GM12878 (cell line): ENCODE data around the gene CKS1B. TPM values are rescaled to one million over a fixed set of nuclear protein-coding genes. Genes with fewer than 3 reads are reported as not detected.

Experiments used
- ATAC-seq: fragments of 200-7000 bp; cut with Tn5 transposase; 3 replicates; pipeline ENCODE4 v1.9.1; 2020; ENCODE audit warnings: mild to moderate bottlenecking, moderate library complexity
- BruUV-seq: library from RNA; stranded (reverse); fragments of 400-500 nt; replicated peaks from 2 replicates; lab custom pipeline; 2021; lab: Mats Ljungman, UMichigan
- CTCF ChIA-PET: fragments of 300-600 bp; sonication (Branson Sonifier 250); formaldehyde crosslinking; extraction: SDS; loops from one replicate; lab custom pipeline; 2021; ENCODE audit warnings: inconsistent platforms; lab: Yijun Ruan, JAX
- POLR2A ChIA-PET: fragments of 350-600 bp; formaldehyde crosslinking; extraction: SDS; loops from one replicate; lab custom pipeline; 2021; ENCODE audit warnings: inconsistent platforms; lab: Charles Lee
- RAD21 ChIA-PET: fragments of 300-600 bp; sonication (Branson Sonifier 250); formaldehyde crosslinking; loops from one replicate; lab custom pipeline; 2023; ENCODE audit warnings: antibody characterized with exemption; ENCODE audit not compliant: unreplicated experiment; lab: Charles Lee
- SMC1A ChIA-PET: fragments of 300-600 bp; sonication (Branson Sonifier 250); formaldehyde crosslinking; loops from one replicate; lab custom pipeline; 2023; ENCODE audit not compliant: unreplicated experiment, uncharacterized antibody; lab: Charles Lee
- DNase-seq: peaks from one replicate; pipeline ENCODE4 v3.0.0-alpha.2; 2011; ENCODE audit warnings: low read depth, low spot score
- FAIRE-seq: peaks from 3 replicates; lab custom pipeline; 2011; peaks lifted over from hg19 to GRCh38; lab: Jason Lieb, UNC
- H2AFZ ChIP-seq: 2 replicates; pipeline ENCODE4 v1.6.0; 2011; ENCODE audit warnings: low read depth, low read length, control low read depth; ENCODE audit not compliant: control insufficient read depth
- H3K27ac ChIP-seq: 2 replicates; pipeline ENCODE4 v1.5.1; 2011; ENCODE audit warnings: control low read depth; ENCODE audit not compliant: control insufficient read depth, insufficient read depth
- H3K27me3 ChIP-seq, 2 experiments: replicated peaks in 1 of 2; 2 replicates each; pipeline versions ENCODE4 v1.6.0 to v1.6.1; 2011; ENCODE audit warnings: low read length in 1 of 2; ENCODE audit not compliant: control insufficient read depth in 2 of 2, insufficient read depth in 2 of 2
- H3K36me3 ChIP-seq, 2 experiments: 2 replicates each; pipeline ENCODE4 v1.5.1; 2011; ENCODE audit warnings: low read length in 1 of 2; ENCODE audit not compliant: control insufficient read depth in 2 of 2, insufficient read depth in 2 of 2
- H3K4me1 ChIP-seq: 2 replicates; pipeline ENCODE4 v1.6.1; 2011; ENCODE audit warnings: mild to moderate bottlenecking, low read length, moderate library complexity, mixed read lengths; ENCODE audit not compliant: control insufficient read depth, insufficient read depth
- H3K4me2 ChIP-seq: 2 replicates; pipeline ENCODE4 v1.6.0; 2011; ENCODE audit warnings: control low read depth; ENCODE audit not compliant: control insufficient read depth, insufficient read depth
- H3K4me3 ChIP-seq: fragments of 200-600 bp; sonication (generic); 2 replicates; pipeline ENCODE4 v1.5.1; 2016
- H3K79me2 ChIP-seq: 2 replicates; pipeline ENCODE4 v1.6.0; 2011; ENCODE audit warnings: low read length; ENCODE audit not compliant: control insufficient read depth, insufficient read depth
- H3K9ac ChIP-seq: 2 replicates; pipeline ENCODE4 v1.8.0; 2011; ENCODE audit warnings: low read length, control low read depth, mixed read lengths; ENCODE audit not compliant: control insufficient read depth, insufficient read depth
- H3K9me3 ChIP-seq: replicated peaks from 3 replicates; pipeline ENCODE4 v1.5.1; 2011; ENCODE audit warnings: mild to moderate bottlenecking, low read length; ENCODE audit not compliant: control insufficient read depth, insufficient read depth
- H4K20me1 ChIP-seq: 2 replicates; pipeline ENCODE4 v1.6.0; 2011; ENCODE audit not compliant: control insufficient read depth, insufficient read depth
- BACH1 ChIP-seq: fragments of 450-650 bp; IDR thresholded peaks from 2 replicates; pipeline ENCODE4 v1.6.1; 2017; ENCODE audit warnings: mild to moderate bottlenecking, borderline replicate concordance
- EED ChIP-seq: sonication (generic); IDR thresholded peaks from 2 replicates; pipeline ENCODE4 v1.6.1; 2016; ENCODE audit warnings: antibody characterized with exemption, low read depth
- FOXM1 ChIP-seq: IDR thresholded peaks from 2 replicates; pipeline ENCODE4 v1.6.1; 2012; ENCODE audit warnings: low read depth, mild to moderate bottlenecking, inconsistent platforms, low read length, moderate library complexity
- HDAC2 ChIP-seq: fragments of 200-600 bp; sonication (generic); IDR thresholded peaks from 2 replicates; pipeline ENCODE4 v1.6.1; 2017
- KAT2A ChIP-seq: conservative IDR thresholded peaks from 2 replicates; pipeline ENCODE4 v1.6.1; 2011; ENCODE audit warnings: low read depth, low read length; ENCODE audit not compliant: control insufficient read depth
- NFYB ChIP-seq: IDR thresholded peaks from 2 replicates; pipeline ENCODE4 v1.6.1; 2011; ENCODE audit warnings: low read depth, mild to moderate bottlenecking, low read length, improper control_type of control experiment, moderate library complexity; ENCODE audit not compliant: insufficient read depth
- TARDBP ChIP-seq: IDR thresholded peaks from 2 replicates; pipeline ENCODE4 v1.6.1; 2016; ENCODE audit warnings: borderline replicate concordance
- WGBS: methylation state at CpG from one replicate; pipeline ENCODE4 v1.1.6; 2016; ENCODE audit warnings: low lambda C conversion rate; ENCODE audit not compliant: insufficient replicate concordance, insufficient coverage; ENCODE audit errors: missing lambda C conversion rate; 5-methylcytosine and 5-hydroxymethylcytosine counted together
- in situ Hi-C: fragments of 300-500 bp; cut with MboI; formaldehyde crosslinking; loops from 9 replicates; pipeline ENCODE4 v1.14.3; 2018; ENCODE audit warnings: mixed read lengths
- intact Hi-C: fragments of 100-400 bp; cut with micrococcal nuclease; formaldehyde crosslinking; loops from one replicate; pipeline ENCODE4 v1.14.2; 2022; ENCODE audit not compliant: unreplicated experiment
- polyA plus RNA-seq, 11 experiments: library from polyadenylated mRNA; depleted of rRNA in 4 of 11; unstranded in 6 of 11; stranded (reverse) in 5 of 11; fragments of >200 nt; fragmentation: Nextera tagmentation in 4 of 11; fragmentation: Illumina TruSeq in 1 of 11; extraction: Ambion mirVana in 4 of 11; extraction: Trizol in 1 of 11; gene quantifications; 1 replicate in 1 of 11; 2 replicates in 10 of 11; pipeline versions ENCODE4 v1.2.1 to v1.2.3, GENCODE V29; 2011 to 2016; ENCODE audit warnings: inconsistent platforms in 2 of 11, missing spikeins in 2 of 11, low read depth in 1 of 11
- total RNA-seq, 4 experiments: library from RNA; depleted of rRNA in 3 of 4; stranded (reverse); fragments of >200 nt in 3 of 4; fragmentation: Illumina TruSeq in 1 of 4; extraction: Trizol in 1 of 4; gene quantifications; 2 replicates each; pipeline versions ENCODE4 v1.2.1 to v1.2.3, GENCODE V29; 2013 to 2021
- TF ChIP-seq, protein P1 (sequence below): IDR thresholded peaks from 2 replicates; pipeline ENCODE4 v1.6.1; 2011; ENCODE audit warnings: low read depth, low read length, improper control_type of control experiment, borderline replicate concordance
- TF ChIP-seq, protein P2 (sequence below): fragments of 450-650 bp; IDR thresholded peaks from 2 replicates; pipeline ENCODE4 v1.6.1; 2017; ENCODE audit warnings: mild to moderate bottlenecking, moderate library complexity
- TF ChIP-seq, protein P3 (sequence below): IDR thresholded peaks from 2 replicates; pipeline ENCODE4 v1.6.1; 2011; ENCODE audit warnings: borderline replicate concordance, low read depth, mild to moderate bottlenecking, moderate library complexity, mixed read lengths, low read length; ENCODE audit not compliant: insufficient read depth; ENCODE audit errors: extremely low read length
- TF ChIP-seq, protein P4 (sequence below): fragments of 450-650 bp; IDR thresholded peaks from 2 replicates; pipeline ENCODE4 v1.6.1; 2017; ENCODE audit warnings: mild to moderate bottlenecking

Gene CKS1B
- total and polyA plus RNA-seq, 10 of the 15 experiments (the other 5 are each of a cell fraction or from before 2014, with no cell fraction given): 125 to 608 (median 364) TPM

DNA sequence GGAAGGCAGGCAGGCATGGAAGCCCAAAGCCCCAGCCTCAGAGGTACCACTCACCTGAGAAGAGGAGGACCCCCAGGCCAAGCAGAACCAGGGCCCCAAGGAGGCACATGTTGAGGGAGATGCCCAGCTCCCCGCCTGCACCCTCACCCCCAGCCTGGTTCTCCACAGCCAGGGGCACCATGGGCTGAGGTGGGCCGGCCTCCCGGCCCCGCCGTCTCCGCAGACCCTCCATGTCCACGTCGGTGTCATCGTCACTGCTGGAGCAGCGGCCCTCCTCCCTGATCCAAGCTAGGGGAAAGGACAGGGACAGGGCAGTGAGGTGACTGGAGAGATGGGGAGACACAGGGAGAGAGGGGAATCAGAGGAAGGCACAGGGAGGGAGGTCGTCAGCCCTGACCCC lies 26.4 kb upstream of the CKS1B start:
- Histone ChIP-seq H3K9me3 (no peaks in the 10 kb centered on the region), H3K27me3 (no peaks in the 10 kb centered on the region), H2AFZ (no peak overlapping the region), H4K20me1 (no peaks in the 10 kb centered on the region), H3K4me2 (no peak overlapping the region), H3K4me3 (no peak overlapping the region), H3K79me2 (no peaks in the 10 kb centered on the region; the same call in none of the 2 replicates), H3K27ac (no peak overlapping the region), H3K36me3 (peaks cover 3 to 6% of the 10 kb centered on the region in 2 experiments; a peak in 3 of 4 replicates), H3K4me1 (peaks cover 46% of the 10 kb centered on the region)
- WGBS: 84% methylated on average over 9 of the region's 11 CpGs
- SMC1A ChIA-PET: interaction anchor here (1.1 to 1.4 kb wide), 3 partner anchors 28 to 71 kb away, joined by 3 to 4 read pairs (median 3); no protein-coding TSS in a partner anchor
- in situ Hi-C loops (no loop called here), intact Hi-C loops (no loop called here)
- ATAC-seq (no peak), FAIRE-seq (no peak), DNase-seq (no peak)
- CTCF ChIA-PET: interaction anchor here (0.8 to 1.8 kb wide), 4 partner anchors 8 to 114 kb away, joined by 3 to 5 read pairs (median 3); partner anchors contain the start of gene PYGO2
- POLR2A ChIA-PET: interaction anchor here (0.5 to 1.2 kb wide), 3 partner anchors 7 to 78 kb away, joined by 3 to 5 read pairs (median 3); partner anchors contain the start of genes CKS1B and KCNN3
- TF ChIP-seq NFYB (no peak), HDAC2 (no peak), TARDBP (no peak), FOXM1 (no peak), KAT2A (no peak), BACH1 (no peak), EED (no peak)
- TF ChIP-seq, protein P1, sequence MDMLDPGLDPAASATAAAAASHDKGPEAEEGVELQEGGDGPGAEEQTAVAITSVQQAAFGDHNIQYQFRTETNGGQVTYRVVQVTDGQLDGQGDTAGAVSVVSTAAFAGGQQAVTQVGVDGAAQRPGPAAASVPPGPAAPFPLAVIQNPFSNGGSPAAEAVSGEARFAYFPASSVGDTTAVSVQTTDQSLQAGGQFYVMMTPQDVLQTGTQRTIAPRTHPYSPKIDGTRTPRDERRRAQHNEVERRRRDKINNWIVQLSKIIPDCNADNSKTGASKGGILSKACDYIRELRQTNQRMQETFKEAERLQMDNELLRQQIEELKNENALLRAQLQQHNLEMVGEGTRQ: no peak
- TF ChIP-seq, protein P2, sequence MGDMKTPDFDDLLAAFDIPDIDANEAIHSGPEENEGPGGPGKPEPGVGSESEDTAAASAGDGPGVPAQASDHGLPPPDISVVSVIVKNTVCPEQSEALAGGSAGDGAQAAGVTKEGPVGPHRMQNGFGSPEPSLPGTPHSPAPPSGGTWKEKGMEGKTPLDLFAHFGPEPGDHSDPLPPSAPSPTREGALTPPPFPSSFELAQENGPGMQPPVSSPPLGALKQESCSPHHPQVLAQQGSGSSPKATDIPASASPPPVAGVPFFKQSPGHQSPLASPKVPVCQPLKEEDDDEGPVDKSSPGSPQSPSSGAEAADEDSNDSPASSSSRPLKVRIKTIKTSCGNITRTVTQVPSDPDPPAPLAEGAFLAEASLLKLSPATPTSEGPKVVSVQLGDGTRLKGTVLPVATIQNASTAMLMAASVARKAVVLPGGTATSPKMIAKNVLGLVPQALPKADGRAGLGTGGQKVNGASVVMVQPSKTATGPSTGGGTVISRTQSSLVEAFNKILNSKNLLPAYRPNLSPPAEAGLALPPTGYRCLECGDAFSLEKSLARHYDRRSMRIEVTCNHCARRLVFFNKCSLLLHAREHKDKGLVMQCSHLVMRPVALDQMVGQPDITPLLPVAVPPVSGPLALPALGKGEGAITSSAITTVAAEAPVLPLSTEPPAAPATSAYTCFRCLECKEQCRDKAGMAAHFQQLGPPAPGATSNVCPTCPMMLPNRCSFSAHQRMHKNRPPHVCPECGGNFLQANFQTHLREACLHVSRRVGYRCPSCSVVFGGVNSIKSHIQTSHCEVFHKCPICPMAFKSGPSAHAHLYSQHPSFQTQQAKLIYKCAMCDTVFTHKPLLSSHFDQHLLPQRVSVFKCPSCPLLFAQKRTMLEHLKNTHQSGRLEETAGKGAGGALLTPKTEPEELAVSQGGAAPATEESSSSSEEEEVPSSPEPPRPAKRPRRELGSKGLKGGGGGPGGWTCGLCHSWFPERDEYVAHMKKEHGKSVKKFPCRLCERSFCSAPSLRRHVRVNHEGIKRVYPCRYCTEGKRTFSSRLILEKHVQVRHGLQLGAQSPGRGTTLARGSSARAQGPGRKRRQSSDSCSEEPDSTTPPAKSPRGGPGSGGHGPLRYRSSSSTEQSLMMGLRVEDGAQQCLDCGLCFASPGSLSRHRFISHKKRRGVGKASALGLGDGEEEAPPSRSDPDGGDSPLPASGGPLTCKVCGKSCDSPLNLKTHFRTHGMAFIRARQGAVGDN: no peak
- TF ChIP-seq, protein P3, sequence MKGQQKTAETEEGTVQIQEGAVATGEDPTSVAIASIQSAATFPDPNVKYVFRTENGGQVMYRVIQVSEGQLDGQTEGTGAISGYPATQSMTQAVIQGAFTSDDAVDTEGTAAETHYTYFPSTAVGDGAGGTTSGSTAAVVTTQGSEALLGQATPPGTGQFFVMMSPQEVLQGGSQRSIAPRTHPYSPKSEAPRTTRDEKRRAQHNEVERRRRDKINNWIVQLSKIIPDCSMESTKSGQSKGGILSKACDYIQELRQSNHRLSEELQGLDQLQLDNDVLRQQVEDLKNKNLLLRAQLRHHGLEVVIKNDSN: no peak
- TF ChIP-seq, protein P4, sequence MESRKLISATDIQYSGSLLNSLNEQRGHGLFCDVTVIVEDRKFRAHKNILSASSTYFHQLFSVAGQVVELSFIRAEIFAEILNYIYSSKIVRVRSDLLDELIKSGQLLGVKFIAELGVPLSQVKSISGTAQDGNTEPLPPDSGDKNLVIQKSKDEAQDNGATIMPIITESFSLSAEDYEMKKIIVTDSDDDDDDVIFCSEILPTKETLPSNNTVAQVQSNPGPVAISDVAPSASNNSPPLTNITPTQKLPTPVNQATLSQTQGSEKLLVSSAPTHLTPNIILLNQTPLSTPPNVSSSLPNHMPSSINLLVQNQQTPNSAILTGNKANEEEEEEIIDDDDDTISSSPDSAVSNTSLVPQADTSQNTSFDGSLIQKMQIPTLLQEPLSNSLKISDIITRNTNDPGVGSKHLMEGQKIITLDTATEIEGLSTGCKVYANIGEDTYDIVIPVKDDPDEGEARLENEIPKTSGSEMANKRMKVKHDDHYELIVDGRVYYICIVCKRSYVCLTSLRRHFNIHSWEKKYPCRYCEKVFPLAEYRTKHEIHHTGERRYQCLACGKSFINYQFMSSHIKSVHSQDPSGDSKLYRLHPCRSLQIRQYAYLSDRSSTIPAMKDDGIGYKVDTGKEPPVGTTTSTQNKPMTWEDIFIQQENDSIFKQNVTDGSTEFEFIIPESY: no peak
- TF ChIP-seq, all 136 proteins: peak for 0
- BruUV-seq: no TSS peak
- H3K9ac ChIP-seq: no peak overlapping the region
- RAD21 ChIA-PET: no interaction called here
